ENCODE data around the gene GSTO2.
A peak's percentile ranks its signal among the peaks of the same experiment; 100 is the strongest.

DNA sequence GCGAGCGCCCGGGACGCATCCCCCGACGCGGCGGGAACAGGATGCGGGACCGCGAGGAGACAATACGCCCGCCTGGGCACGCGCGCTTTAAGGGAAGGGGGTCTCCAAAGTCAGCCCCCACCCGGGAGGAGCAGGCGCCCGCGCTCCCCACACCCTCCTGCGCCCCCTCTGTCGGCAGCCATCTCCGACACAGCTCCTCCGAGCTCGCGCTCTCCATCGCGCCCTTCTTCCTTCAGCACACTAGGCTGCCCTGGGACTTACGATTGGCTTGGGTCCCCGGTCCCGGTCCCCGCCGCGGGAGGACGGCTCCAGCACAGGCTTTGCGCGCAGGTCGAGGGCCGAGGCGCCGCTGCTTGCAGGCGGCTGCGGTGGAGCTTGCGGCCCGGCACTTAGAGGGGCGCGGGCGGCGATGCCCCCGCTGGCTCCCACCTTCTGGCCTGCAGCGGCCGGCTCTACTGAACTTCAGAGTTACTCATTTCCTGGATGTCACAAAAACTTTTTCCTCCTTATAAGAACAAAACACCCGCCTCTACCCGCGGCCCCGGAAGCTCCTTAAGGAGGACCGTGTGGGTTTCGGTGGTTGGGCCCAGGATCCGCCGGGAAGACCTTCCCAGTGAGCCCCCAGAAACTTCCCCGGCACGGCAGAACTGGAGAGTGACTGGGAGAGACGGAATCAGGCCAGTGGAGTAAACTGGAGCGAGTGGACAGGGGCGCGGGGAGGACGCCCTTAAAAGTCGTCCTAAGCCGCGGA, 69.2 kb downstream of the GSTO2 start, which contains the start of gene ITPRIP:
- TF ChIP-seq, protein P1, sequence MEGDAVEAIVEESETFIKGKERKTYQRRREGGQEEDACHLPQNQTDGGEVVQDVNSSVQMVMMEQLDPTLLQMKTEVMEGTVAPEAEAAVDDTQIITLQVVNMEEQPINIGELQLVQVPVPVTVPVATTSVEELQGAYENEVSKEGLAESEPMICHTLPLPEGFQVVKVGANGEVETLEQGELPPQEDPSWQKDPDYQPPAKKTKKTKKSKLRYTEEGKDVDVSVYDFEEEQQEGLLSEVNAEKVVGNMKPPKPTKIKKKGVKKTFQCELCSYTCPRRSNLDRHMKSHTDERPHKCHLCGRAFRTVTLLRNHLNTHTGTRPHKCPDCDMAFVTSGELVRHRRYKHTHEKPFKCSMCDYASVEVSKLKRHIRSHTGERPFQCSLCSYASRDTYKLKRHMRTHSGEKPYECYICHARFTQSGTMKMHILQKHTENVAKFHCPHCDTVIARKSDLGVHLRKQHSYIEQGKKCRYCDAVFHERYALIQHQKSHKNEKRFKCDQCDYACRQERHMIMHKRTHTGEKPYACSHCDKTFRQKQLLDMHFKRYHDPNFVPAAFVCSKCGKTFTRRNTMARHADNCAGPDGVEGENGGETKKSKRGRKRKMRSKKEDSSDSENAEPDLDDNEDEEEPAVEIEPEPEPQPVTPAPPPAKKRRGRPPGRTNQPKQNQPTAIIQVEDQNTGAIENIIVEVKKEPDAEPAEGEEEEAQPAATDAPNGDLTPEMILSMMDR (IDR thresholded peaks at IDR 0.05 in 2 of 3, conservative IDR thresholded peaks at IDR 0.05 in 1 of 3; ENCODE audit: control insufficient read depth in 2 of 3, extremely low read depth in 1 of 3, insufficient read depth in 1 of 3, low read depth in 3 of 3, low read length in 3 of 3), result peak; percentile 15 to 26 (median 18); a peak in 4 of 6 replicates
- TF ChIP-seq TCF7 (IDR thresholded peaks at IDR 0.05; ENCODE audit: borderline replicate concordance) (no peak), EZH2 (IDR thresholded peaks at IDR 0.05; ENCODE audit: borderline replicate concordance, control insufficient read depth, low read depth, low read length) (no peak), RFX5 (IDR thresholded peaks at IDR 0.05; ENCODE audit: low read depth, low read length) (no peak), POLR2A (IDR thresholded peaks at IDR 0.05; ENCODE audit: low read depth, low read length) (peak; percentile 91), BCLAF1 (IDR thresholded peaks at IDR 0.05) (no peak), STAT1 (conservative IDR thresholded peaks at IDR 0.05) (no peak), RAD51 (IDR thresholded peaks at IDR 0.05) (no peak), BRCA1 (IDR thresholded peaks at IDR 0.05; ENCODE audit: low read depth, low read length) (no peak), PBX3 (IDR thresholded peaks at IDR 0.05; ENCODE audit: insufficient replicate concordance, low read depth, low read length) (no peak)

Measured in GM12878 (cell line).